Measurements from ENCODE around the gene NR2E3.

NR2E3 gene

DNA sequence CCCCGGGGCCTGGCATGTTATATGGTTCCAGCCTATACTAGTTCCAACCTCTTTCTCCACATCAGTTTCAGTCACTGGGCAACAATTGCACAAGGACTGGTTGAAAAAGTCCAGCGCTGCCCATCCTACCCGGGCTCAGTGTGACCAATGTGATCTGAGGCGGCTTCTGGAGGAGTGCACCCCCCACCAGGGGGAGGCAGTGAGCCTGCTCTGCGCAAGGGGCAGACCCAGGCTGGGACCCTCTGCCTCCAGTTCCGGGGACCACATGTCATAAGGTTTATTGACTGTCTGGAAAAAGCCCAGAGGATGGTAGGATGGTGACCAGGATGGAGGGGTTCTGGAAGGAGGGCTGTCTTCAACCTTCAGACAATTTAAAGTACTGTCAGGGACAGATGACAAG, 25.6 kb upstream of the NR2E3 start:
- TF ChIP-seq EGR1 (IDR thresholded peaks at IDR 0.05): no peak
- no peak for TF ChIP-seq NFIC (IDR thresholded peaks at IDR 0.05)
- peak; percentile 21; the same call in 1 of the 2 replicates for TF ChIP-seq RAD21 (IDR thresholded peaks at IDR 0.05; ENCODE audit: low read depth)

DNA sequence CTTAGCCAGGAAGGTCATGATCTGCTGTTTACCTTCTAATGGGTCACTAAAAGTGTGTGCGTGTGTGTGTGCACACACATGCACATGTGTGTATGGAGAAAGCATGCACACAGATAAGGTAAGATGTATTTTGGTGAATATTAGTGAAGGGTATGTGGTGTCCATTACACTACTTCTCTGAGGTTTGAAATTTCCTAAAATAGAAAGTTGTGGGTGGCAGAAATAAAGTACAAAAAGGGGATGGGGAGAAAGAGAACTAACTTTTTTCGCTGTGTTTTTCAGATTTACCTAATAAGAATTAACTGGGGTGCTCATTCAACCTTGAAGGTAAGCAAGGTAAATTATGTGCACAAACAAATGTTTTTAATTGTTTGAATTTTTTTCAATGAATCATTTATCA, 24.4 kb upstream of the NR2E3 start:
- TF ChIP-seq EGR1 (IDR thresholded peaks at IDR 0.05) (no peak), NFIC (IDR thresholded peaks at IDR 0.05) (no peak), CREB1 (IDR thresholded peaks at IDR 0.05; ENCODE audit: low read depth) (no peak)

DNA sequence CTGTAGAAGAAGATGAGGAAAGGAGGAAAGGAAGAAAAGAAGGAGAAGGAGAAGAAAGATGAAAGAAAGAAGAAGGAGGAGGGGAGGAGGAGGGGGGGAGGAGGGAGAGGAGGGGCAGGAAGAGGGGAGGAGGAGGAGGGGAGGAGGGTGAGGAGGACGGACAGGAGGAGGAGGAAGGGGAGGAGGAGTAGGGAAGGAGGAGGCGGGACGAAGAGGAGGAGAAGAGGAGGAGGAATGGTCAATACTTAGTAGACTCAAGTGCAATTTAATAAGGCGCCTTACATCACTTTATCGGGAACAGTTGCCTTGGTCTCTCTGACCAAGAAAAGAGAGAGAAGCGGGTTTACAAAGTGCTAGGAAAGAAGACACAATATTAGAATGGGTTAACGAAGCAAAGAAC, 23.7 kb upstream of the NR2E3 start:
- TF ChIP-seq, protein P1, sequence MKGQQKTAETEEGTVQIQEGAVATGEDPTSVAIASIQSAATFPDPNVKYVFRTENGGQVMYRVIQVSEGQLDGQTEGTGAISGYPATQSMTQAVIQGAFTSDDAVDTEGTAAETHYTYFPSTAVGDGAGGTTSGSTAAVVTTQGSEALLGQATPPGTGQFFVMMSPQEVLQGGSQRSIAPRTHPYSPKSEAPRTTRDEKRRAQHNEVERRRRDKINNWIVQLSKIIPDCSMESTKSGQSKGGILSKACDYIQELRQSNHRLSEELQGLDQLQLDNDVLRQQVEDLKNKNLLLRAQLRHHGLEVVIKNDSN (IDR thresholded peaks at IDR 0.05): no peak
- TF ChIP-seq, protein P2, sequence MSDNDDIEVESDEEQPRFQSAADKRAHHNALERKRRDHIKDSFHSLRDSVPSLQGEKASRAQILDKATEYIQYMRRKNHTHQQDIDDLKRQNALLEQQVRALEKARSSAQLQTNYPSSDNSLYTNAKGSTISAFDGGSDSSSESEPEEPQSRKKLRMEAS (IDR thresholded peaks at IDR 0.05): no peak
- TF ChIP-seq FOXM1 (IDR thresholded peaks at IDR 0.05; ENCODE audit: borderline replicate concordance, low read depth) (no peak), EGR1 (IDR thresholded peaks at IDR 0.05) (no peak)

DNA sequence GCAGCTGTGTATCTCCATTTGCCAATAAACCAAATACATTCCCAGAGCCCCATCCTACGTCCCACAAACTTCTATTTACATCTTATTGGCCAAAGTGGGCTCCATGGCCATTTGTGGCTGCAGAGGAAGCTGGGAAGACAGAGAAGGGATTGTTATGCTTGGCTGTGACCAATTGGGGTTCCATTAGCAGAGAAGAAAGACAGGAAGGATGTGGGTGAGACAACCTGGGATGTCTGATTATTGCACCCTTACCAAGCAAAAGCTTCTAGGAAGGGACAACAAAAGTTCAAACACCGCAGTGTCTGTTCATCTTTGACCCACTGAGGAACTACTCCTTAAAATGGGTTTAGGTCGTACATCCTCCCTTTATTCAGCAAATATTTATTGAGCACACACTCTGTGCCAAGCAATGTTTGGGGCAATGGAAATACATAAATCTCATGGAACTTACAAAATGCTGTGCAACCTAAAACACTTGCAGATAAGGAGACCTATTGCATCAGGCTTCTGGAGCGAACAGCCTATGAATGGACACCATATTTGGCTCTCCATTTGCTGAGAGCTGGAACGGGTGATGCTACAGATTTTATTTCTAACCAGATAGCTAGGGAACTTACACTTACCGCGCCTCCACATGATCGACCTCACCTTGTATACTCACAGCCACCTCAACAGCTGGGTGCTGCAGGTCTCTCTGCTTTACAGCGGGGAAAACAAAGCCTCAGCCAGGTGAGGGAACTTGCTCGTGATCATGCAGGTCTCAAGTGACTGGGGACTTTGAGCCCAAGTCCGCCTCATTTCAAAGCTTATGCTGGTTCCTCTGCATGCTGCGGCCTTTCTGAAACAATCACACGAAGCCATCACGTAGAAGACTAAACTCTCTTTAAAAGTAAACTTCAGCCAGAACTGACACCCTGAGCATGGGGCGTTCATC, 21.4 kb upstream of the NR2E3 start:
- no peak for TF ChIP-seq CEBPB (IDR thresholded peaks at IDR 0.05)
- TF ChIP-seq NFIC (IDR thresholded peaks at IDR 0.05): no peak

DNA sequence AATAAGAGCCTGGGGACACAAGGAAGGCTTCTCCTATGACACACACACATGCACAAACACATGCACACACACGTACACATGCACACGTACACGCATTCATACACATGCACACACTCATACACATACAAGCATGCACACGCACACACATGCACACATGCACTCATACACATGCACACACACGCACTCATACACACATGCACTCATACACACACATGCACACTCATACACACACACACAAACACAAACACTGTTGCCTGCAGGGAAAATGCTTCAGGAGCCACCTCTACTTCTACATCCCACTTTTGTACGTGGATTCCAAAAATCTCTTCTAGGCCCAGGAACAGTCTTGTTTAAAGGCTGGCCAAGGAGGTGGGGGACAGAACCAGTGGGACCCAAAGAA, 20.7 kb upstream of the NR2E3 start:
- TF ChIP-seq RAD21 (IDR thresholded peaks at IDR 0.05; ENCODE audit: low read depth): no peak
- TF ChIP-seq ZBTB7A (IDR thresholded peaks at IDR 0.05; ENCODE audit: low read depth): no peak
- no peak for TF ChIP-seq CREB1 (IDR thresholded peaks at IDR 0.05; ENCODE audit: low read depth)
- TF ChIP-seq TAF1 (IDR thresholded peaks at IDR 0.05; ENCODE audit: low read depth): no peak
- TF ChIP-seq YY1 (IDR thresholded peaks at IDR 0.05; ENCODE audit: low read depth): no peak
- TF ChIP-seq, protein P3, sequence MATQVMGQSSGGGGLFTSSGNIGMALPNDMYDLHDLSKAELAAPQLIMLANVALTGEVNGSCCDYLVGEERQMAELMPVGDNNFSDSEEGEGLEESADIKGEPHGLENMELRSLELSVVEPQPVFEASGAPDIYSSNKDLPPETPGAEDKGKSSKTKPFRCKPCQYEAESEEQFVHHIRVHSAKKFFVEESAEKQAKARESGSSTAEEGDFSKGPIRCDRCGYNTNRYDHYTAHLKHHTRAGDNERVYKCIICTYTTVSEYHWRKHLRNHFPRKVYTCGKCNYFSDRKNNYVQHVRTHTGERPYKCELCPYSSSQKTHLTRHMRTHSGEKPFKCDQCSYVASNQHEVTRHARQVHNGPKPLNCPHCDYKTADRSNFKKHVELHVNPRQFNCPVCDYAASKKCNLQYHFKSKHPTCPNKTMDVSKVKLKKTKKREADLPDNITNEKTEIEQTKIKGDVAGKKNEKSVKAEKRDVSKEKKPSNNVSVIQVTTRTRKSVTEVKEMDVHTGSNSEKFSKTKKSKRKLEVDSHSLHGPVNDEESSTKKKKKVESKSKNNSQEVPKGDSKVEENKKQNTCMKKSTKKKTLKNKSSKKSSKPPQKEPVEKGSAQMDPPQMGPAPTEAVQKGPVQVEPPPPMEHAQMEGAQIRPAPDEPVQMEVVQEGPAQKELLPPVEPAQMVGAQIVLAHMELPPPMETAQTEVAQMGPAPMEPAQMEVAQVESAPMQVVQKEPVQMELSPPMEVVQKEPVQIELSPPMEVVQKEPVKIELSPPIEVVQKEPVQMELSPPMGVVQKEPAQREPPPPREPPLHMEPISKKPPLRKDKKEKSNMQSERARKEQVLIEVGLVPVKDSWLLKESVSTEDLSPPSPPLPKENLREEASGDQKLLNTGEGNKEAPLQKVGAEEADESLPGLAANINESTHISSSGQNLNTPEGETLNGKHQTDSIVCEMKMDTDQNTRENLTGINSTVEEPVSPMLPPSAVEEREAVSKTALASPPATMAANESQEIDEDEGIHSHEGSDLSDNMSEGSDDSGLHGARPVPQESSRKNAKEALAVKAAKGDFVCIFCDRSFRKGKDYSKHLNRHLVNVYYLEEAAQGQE (IDR thresholded peaks at IDR 0.05; ENCODE audit: low read depth): no peak

DNA sequence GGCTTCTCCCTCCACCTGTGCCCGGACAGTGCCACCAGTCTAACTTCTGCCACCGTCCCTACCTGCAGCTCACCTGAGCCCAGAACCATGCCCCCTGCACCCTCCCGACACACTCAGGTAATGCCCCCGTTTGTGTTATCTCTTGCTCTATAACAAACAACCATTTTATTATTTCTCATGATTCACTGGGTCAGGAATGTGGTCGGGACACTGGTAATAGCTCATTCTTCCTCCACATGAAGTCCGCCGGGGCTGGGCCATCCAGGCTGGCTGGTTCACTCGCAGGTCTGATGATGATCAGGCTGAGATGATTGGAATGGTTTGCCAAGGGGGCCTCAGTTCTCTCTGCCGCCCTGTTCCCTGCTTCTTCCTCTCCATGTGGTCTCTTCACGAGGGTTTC, 20.3 kb upstream of the NR2E3 start:
- TF ChIP-seq TEAD4 (IDR thresholded peaks at IDR 0.05) (peak; percentile 81), ZBTB7A (IDR thresholded peaks at IDR 0.05; ENCODE audit: low read depth) (no peak), EP300 (IDR thresholded peaks at IDR 0.05; ENCODE audit: borderline replicate concordance) (peak; percentile 43; the same call in 1 of the 2 replicates), TCF12 (IDR thresholded peaks at IDR 0.05; ENCODE audit: low read depth) (peak; percentile 27; the same call in 1 of the 2 replicates), YY1 (IDR thresholded peaks at IDR 0.05; ENCODE audit: low read depth) (no peak), RAD21 (IDR thresholded peaks at IDR 0.05; ENCODE audit: low read depth) (0 out of 2 replicates have a peak, but pooled peaks have one; percentile 4)

DNA sequence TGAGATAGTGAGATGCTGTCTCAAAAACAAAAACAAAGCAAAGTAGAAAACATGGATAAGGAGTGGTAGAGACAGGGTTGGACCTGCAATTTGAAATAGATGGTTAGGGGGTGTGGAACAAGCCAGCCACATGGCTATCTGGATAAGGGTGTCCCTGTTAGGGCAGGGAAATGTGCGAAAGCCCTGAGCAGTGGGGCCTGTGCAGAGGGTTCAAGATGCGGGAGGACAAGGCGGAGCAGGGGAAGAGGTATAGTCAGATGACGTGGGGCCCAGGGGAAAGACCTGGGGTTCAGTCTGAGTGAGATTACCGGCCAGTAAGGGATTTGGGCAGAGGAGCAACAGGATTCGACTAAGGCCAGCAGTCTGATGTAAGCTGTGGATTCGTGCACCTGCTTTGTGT, 18.4 kb upstream of the NR2E3 start:
- TF ChIP-seq, protein P1 (IDR thresholded peaks at IDR 0.05): no peak
- TF ChIP-seq TEAD4 (IDR thresholded peaks at IDR 0.05) (no peak), YY1 (IDR thresholded peaks at IDR 0.05; ENCODE audit: low read depth) (no peak), ZBTB7A (IDR thresholded peaks at IDR 0.05; ENCODE audit: low read depth) (no peak), TAF1 (IDR thresholded peaks at IDR 0.05; ENCODE audit: low read depth) (no peak), RAD21 (IDR thresholded peaks at IDR 0.05; ENCODE audit: low read depth) (no peak), TCF12 (IDR thresholded peaks at IDR 0.05; ENCODE audit: low read depth) (no peak), FOXM1 (IDR thresholded peaks at IDR 0.05; ENCODE audit: borderline replicate concordance, low read depth) (no peak), CREB1 (IDR thresholded peaks at IDR 0.05; ENCODE audit: low read depth) (no peak)
- TF ChIP-seq, protein P2 (IDR thresholded peaks at IDR 0.05): no peak
- TF ChIP-seq, protein P3 (IDR thresholded peaks at IDR 0.05; ENCODE audit: low read depth): no peak
